A673 (cell line): ENCODE data around the gene PRR23E.

Source experiments
- EZH2 ChIP-seq: fragments of 200-600 bp; sonication (generic); IDR thresholded peaks from 2 replicates; pipeline ENCODE4 v1.6.1; 2017; ENCODE audit warnings: borderline replicate concordance, low read depth, mild to moderate bottlenecking, mixed read lengths, antibody characterized with exemption, low read length; ENCODE audit not compliant: poor library complexity, severe bottlenecking
- TF ChIP-seq, protein P1 (sequence below): fragments of 300-800, 200-600 bp; sonication (generic); conservative IDR thresholded peaks from 2 replicates; pipeline ENCODE4 v1.5.1; 2017; ENCODE audit warnings: low read depth, mild to moderate bottlenecking, antibody characterized with exemption, low read length, moderate library complexity, mixed read lengths

- TF ChIP-seq, protein P1, sequence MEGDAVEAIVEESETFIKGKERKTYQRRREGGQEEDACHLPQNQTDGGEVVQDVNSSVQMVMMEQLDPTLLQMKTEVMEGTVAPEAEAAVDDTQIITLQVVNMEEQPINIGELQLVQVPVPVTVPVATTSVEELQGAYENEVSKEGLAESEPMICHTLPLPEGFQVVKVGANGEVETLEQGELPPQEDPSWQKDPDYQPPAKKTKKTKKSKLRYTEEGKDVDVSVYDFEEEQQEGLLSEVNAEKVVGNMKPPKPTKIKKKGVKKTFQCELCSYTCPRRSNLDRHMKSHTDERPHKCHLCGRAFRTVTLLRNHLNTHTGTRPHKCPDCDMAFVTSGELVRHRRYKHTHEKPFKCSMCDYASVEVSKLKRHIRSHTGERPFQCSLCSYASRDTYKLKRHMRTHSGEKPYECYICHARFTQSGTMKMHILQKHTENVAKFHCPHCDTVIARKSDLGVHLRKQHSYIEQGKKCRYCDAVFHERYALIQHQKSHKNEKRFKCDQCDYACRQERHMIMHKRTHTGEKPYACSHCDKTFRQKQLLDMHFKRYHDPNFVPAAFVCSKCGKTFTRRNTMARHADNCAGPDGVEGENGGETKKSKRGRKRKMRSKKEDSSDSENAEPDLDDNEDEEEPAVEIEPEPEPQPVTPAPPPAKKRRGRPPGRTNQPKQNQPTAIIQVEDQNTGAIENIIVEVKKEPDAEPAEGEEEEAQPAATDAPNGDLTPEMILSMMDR: no peak
- no peak for TF ChIP-seq EZH2
Observed at GRCh38 chr3:127216415-127217261, 23.7 kb downstream of the PRR23E start.
